HG02885 (cell line): ENCODE data around the gene SERPINA5.
"Not testable (repeated sequence)": the region's sequence is repeated elsewhere in the genome, so short reads cannot be mapped to it uniquely, and the experiment has no call there.

Experiments
- ATAC-seq: cut with Tn5 transposase; IDR thresholded peaks from one replicate; pipeline ENCODE4 v1.9.1; 2021; ENCODE audit warnings: mild to moderate bottlenecking; ENCODE audit not compliant: unreplicated experiment, poor library complexity

Gene SERPINA5

DNA sequence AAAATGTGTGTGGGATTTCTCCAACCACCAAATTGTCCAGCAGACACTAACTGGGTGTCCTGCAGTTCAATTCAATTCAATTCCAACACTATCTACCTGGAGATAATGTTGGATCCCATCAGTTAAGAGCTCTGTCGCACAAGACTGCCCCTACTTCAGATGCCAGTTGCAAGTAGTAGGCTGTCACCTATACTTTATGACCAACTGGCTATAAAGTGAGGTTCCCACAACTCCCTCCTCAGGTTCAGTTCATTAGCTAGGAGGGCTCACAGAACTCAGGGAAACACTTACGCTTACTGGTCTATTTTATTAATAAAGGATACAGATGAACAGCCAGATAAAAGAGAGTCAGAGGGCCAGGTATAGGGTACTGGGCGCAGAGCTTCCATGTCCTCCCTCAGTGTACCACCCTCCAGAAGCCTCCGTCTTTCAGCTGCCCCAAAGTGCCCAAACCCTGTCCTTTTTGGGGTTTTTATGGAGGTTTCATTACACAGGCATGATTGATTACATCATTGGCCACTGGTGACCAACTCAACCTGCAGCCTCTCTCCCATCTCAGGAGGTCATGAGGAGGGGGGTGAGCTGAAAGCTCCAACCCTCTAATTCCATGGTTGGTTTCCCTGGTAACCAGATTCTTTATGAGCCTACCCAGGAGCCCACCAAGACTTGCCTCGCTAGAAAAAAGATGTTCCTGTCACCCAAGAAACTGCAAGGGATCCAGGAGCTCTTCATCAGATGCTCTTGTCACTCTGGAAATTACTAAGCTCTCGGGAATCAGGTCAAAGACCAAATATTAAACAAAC is 7.5 kb upstream of the SERPINA5 start:
- no peak for ATAC-seq

DNA sequence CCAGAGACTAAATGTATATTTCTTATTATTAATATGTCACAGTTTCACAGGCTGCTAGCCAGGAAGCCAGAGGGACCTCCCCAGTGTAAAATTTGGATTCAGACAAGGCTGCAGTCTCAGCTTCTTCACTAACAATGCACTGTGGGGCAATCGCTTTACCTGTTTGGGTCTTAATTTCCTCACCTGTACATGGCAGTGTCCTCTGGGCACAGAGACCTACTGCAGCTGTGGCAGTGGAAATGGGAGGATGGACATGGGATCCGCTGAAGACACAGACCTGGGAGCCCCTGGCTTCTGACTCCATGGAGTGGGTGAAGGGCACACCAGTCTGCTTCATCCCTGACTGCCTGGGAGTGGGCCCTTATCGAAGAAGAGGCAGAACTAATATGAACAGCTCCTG is 6.9 kb upstream of the SERPINA5 start:
- no peak for ATAC-seq

DNA sequence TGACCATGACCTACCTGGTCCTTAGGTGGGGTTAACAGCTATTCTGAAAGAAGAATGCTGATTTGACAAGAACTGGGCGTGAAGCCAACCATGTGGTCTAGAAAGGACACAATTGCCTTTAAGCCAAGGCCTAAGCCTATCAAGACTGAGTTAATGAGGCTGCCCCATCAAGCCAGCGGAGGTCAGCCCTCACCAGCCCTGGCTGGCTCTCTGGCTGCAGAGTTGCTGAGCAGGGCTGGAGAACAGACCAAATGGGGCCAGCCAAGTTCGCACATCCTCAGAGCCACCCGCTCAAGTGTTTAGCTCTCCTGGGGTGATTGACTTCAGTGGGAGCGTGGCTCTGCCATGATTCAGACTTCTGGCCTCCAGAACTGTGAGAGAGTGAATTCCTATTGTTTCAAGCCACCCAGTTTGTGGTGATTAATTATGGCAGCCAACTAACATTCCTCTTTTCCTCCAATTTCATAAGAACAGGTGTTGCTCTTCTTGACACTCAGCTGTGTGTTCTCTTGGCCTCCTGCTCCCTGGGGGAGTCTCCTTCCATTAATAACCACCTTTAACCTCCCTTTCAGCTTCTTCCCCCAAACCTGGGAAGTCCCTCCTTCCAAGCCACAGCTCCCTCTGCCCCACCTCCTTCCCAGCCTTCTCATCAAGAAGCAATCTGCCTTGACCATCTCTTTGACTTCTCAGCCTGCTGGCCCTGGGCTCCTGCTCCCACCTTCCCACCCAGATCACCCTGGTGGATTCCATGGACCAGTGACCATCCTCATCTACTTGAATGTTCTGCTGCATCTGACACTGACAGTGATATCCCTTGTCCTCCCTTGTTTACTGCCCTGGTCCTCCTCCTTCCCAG is 5.3 kb upstream of the SERPINA5 start:
- no peak for ATAC-seq

DNA sequence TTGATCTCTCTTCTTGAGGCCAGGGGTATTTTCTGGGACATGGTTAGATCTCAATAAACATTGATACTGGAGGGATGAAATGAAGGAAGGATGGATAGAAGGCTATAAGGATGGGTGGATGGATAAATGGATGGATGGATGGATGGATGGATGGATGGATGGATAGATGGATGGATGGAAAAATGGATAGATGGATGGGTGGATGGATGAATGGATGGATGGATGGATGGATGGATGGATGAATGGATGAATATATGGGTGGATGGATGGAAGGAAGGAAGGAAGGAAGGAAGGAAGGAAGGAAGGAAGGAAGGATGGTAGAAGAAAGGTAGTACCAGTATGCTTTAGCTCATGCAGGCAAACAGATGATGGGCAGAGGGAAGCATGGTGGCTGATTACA is 3.8 kb upstream of the SERPINA5 start:
- not testable (repeated sequence) for ATAC-seq

DNA sequence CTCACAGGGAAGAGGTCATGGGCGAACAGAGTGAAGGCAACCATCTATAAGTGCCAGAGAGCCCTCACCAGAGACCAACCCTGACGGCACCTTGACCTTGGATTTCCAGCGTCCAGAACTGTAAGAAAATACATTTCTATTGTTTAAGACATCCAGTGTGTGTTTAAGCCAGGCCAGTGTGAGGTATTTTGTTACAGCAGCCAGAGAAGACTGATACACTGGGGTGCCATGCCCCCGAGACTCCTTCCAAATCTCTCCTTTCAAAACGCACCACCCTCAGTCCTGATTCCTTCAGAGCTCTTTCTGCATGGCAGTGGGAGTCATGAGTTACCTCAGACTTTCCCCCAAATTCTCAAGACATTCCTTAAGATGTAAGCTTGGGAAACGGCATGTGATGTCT is 2.5 kb upstream of the SERPINA5 start:
- ATAC-seq = no peak

DNA sequence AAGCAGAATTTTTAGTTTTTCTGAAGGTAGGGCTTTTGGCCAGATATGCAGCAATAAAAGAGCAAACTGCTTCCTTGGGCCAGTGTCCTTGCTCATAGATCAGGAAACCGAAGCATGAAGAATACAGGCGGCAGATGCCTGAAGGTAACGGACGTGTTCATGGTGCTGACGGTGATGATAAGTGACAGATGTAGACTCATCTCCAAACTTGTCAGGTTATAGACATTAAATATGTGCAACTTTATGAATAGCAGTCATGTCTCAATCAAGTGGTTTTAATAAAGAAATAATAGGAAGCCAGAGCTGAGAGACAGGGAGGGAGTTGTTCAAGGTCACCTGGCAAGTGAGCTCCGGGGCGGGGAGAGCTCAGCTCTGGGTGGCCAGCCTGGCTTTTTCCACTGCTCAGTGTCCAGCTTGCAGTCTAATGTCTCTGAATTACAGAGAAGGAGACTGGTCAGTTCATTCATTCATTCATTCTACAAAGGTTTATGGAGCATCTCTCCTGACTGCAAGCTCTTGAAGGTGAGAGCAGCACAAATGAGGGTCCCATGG is 1.0 kb downstream of the SERPINA5 start:
- no peak for ATAC-seq

DNA sequence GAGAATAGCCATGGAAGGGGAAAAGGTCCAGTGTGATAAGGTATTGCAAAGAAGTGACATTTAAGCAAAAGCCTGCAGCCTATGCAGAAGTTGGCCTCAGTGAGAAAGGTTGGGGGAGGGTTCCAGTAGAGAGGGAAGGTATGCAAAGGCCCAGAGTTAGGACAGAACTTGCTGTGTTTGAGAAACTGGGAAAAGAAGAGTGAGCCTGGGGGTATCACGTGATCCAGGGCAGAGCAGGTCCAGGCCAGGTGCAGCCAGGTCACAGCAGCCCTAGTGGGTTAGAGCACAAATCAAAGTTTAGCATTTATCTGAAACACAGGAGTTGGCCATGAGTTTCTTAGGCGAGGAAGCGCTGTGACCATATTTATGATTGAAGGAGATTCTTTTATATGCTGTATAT is 1.6 kb downstream of the SERPINA5 start:
- ATAC-seq = no peak

DNA sequence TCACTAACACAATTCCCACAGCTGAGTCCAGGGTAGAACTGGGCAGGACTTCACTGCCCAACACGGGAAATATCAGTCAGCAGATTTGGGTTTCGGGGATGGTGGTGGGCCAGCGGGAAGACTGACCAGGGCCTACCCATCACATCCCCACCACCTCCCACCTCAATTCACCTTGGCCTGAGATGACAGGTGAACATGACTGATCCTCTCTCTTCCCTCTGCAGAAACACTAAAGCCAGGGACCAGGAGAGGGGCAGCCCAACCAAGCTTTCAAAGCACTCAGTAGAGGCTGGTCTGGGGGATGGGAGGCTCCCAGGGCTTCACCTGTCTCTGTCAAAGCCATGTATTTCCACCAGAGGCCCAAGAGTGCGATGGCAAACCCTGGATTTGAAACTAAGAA is 2.3 kb downstream of the SERPINA5 start:
- no peak for ATAC-seq

DNA sequence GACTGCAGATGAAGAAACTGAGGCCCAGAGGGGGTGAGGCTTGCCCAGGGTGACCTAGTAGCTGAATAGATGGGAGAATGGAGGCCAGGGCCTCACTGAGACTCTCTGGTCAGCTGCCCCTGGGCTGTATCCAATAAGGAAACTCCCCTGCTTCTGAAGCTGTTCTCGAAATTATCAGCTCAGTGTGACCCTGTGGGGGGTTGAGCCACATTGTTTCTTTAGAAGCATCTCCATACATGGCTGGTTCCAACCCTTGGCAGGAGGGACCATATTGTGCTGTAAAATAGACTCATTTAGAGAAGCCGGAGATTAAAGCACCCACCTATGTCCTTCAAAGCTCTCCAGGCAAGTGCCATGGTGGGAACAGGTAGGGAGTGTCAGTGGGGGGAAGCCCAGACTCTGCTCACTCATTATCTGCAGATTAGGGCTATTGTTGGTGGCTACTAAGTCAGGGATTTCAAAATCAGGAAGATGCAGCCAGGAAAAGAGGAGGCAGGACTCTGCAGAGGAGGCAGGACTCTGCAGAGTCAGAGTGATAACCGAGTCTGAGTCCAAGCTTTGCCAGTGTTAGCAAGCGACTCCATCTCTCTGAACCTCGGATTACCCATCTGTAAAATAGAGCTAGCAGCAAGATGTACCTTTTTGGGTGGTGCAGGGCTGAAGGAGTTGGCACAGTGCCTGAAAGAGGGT is 3.5 kb downstream of the SERPINA5 start:
- ATAC-seq = no peak

DNA sequence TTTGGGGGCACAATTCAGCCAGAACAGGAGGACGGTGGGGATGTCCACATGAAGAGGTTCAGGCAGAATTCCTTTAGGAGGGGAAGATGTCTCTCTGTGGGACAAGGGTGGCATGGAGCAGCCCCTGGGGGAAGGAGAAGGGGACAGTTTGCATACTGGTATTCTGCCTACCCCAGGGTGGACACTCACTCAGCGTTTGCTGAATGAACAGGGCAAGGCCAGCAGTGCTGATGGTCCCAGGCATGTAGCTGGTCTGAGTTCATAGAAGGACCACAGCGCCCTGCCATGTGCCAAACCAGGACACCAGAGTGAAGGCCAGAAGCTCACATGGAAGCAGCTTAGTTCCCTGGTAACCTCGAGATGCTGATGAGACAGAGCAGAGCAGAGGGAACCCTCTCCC is 5.4 kb downstream of the SERPINA5 start:
- no peak for ATAC-seq

DNA sequence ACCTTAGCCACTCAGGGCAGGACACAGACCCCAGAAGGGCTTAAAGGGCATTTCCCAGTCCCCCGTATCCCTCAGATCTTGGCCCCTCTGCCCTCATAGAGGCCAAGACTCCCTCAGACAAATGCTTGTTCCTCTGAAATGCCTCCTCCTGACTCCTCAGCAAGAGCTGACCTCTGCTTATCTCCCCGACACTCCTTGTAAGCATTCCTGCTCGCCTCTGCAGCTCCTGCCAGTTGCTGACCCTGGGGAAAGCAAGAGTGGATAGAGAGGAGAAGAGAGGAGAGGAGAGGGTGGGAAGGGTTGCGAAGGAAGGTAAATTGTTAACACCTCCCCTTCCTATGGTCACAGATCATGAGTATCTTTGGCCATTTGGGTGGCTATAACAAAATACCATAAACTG is 7.1 kb downstream of the SERPINA5 start:
- no peak for ATAC-seq

DNA sequence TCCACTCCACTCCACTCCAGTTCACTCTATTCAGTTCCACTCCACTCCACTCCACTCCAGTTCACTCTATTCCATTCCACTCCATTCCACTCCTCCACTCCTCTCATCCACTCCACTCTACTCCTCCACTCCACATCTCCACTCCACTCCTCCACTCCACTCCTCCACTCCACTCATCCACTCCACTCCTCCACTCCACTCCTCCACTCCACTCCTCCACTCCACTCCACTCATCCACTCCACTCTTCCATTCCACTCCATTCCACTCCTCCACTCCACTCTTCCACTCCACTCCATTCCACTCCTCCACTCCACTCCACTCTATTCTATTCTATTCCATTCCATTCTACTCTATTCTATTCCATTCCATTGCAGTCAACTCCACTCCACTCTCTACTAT is 9.8 kb downstream of the SERPINA5 start:
- no peak for ATAC-seq

DNA sequence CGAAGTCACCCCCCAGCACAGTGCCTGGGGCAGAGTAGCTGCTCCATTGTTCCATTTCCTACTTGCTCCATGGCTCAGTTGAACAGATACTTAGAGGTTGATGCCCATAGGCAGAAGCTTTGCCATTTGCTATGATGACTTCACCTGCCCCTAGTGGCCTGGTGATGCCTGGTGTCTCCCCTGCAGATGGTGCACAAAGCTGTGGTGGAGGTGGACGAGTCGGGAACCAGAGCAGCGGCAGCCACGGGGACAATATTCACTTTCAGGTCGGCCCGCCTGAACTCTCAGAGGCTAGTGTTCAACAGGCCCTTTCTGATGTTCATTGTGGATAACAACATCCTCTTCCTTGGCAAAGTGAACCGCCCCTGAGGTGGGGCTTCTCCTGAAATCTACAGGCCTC is 10.6 kb downstream of the SERPINA5 start:
- no peak for ATAC-seq

DNA sequence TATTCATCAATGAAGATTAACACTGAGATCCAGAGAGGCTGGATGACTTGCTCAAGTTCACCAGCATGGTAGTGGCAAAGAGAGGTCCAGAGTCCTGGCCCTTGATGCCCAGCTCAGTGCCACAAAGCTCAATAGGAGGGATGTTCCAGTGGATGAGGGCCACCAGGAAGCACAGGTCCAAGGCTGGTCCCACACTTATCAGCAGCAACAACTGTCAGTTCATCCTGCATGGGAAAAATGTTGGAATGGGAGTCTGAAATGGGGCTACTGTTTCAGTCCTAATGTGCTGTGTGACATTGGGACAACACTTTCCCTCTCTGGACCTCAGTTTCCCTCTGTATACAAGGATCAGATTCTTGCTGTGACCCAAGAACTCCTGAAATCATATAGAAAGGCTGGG is 11.2 kb downstream of the SERPINA5 start:
- ATAC-seq = no peak

DNA sequence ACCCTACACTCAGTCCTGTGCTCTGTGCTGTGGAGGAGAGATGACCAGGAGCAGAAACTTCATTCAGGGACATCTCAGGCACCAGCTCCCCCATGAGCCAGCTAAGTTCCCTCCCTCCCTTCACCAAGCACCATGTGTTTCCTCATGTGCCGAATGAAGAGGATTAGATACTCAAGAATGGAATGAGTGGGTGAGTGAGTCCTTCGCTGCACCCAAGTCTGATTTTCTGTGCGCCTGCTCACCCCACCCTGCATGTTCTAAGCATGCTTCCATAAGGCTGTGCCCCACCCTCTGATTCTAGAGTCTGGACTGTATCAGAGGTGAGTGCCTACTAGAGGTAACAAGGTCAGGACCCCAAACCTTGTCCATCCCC is 12.1 kb downstream of the SERPINA5 start:
- no peak for ATAC-seq

DNA sequence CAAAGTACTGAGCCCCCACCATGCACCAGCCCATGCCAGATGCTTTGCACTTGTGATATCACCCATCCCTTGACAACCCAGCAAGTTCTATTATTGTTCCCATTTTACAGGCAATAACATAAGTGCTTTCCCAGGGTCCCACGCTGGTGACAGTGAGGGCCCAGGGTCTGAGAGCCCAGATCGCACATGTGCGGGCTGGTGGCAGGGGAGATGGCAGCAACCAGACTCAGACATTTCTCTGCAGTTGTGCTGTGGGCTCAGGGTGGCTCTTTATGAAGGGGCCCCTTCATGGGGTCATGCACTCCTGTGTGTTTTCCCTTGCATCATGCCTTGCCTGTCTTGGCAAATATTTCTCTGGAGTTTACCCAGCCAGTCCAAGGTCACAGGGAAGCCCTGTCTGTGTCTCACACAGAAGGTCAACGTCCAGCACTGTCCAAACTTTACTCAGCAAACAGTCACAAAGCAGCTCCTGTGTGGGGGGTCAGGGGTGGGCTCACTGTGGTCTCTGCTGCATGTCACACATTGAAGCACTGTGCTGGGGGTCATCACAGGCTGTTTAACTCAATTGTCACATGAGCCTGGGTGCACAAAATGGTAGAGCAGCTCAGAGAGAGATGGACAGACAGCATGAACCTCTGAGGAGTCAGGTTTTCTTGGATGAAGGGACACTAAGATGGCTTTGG is 12.7 kb downstream of the SERPINA5 start:
- ATAC-seq = no peak

DNA sequence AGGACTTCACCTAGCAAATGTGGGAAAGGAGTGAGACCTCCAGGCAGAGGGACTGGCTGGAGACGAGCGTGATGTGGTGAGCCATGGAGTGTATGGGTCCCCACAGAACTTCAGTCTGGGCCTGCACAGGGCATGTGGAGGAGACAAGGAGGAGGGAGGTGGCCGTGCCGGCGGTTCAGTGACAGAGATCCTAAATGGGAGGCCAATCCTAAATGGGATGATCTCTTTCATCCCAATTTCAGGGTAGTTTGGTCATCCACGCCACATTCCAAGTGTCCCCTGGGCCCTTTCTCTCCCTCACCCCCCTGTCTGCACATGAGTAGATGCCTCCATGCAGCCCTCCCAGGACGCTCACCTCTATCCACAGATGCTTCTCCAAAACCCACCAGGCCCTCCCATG is 13.2 kb downstream of the SERPINA5 start:
- ATAC-seq = no peak

DNA sequence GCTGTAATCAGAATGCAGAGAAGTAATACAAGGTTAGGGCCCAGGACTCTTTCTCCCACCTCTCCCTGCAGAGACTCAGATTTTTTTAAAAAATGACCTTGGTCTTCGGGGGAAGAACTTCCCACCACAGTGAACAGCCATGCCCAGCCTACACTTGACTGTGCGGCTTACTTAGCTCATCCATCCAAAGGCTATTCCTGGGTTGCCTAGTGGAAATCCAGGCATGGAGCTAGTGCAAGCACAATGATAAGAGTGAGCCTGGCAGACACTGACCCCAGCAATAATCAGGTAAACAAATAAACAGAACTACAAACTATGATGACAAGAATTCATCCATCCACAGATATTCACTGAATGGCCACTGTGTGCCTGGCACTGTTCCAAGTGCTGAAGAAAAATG is 14.7 kb downstream of the SERPINA5 start:
- ATAC-seq = no peak

DNA sequence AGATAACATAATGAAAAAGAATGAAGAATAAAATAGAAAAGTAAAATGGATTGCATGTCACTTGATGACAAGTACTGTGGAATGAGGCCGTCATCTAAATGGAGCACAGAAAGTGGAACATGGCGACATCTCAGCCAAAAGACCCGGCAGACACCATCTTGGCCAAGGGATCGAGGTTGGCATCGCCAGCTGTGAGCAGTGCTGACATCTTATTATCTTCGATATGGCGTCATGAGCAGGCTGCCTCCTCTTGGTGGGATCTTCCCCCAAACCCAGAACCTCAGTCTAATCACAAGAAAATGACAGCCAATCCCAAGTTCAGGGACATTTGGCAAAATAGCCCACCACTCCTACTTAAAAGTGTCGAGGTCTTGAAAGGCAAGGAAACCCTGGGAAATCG is 15.1 kb downstream of the SERPINA5 start:
- no peak for ATAC-seq

DNA sequence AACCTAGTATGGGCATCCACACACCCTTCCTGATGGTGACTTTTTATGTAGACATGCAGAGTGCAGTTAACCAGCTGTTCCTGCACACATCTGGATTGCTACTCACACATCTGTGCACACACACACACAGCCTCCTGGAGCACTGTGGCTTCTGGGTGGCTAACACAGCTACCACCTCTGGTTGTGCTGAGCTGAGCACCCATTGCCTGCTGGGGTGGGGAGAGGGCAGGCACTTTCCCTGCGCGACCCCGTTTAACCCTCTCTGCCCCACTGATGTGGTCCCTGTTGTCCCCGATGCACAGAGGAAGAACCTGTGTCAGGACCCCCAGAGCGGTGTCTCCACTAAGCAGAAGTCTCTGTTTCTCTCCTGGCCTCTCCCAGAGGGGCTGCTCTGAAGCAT is 16.6 kb downstream of the SERPINA5 start:
- no peak for ATAC-seq

DNA sequence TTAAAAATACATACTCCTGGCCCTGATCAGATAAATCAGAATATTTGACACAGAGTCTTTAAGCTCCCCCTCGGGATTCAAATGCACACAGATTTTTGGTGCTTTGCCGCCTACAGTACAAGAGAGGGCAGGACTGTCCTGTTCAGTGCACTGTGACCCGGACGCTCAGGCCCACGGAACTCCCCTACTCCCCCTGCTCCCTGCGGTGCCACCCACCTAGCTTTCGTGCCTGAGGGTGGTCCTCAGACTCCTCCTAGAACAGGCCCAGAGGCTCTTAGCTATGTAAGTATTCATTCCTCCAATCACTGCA is 17.2 kb downstream of the SERPINA5 start:
- ATAC-seq = no peak
